Activated CD8-positive, alpha-beta T cell treated with anti-CD3 and anti-CD28 coated beads, Interleukin-2, amount 10 ng/mL, durations not matched to agents 7 days and 5 days (primary cell): ENCODE measurements around the gene CBFA2T3. TPM values are rescaled to one million over a fixed set of nuclear protein-coding genes. Genes with fewer than 3 reads are reported as not detected.

Source experiments
- ATAC-seq: fragments of 150-1000 bp; cut with Tn5 transposase; one replicate; pipeline ENCODE4 v1.10.0; 2021; ENCODE audit warnings: moderate library complexity
- CTCF ChIA-PET: fragments of 350-600 bp; sonication (Branson Sonifier 250); formaldehyde crosslinking; loops from one replicate; lab custom pipeline; 2021; ENCODE audit warnings: antibody characterized with exemption; lab: Charles Lee
- POLR2A ChIA-PET: fragments of 350-600 bp; sonication (Branson Sonifier 250); formaldehyde crosslinking; loops from one replicate; lab custom pipeline; 2021; ENCODE audit warnings: antibody characterized with exemption; lab: Charles Lee
- DNase-seq: peaks from one replicate; pipeline ENCODE4 v3.0.0-alpha.2; 2020
- H3K27ac Mint-ChIP-seq: one replicate; pipeline ENCODE4 v1.8.0; 2021; ENCODE audit warnings: mild to moderate bottlenecking, mixed read lengths
- H3K27me3 Mint-ChIP-seq: one replicate; pipeline ENCODE4 v1.8.0; 2021; ENCODE audit warnings: low read depth, mixed read lengths
- H3K36me3 Mint-ChIP-seq: one replicate; pipeline ENCODE4 v1.8.0; 2021; ENCODE audit warnings: low read depth, mixed read lengths
- H3K4me1 Mint-ChIP-seq: one replicate; pipeline ENCODE4 v1.8.0; 2021; ENCODE audit warnings: low read depth, mixed read lengths
- H3K4me3 Mint-ChIP-seq: one replicate; pipeline ENCODE4 v1.8.0; 2021; ENCODE audit warnings: mild to moderate bottlenecking, mixed read lengths
- H3K9me3 Mint-ChIP-seq: one replicate; pipeline ENCODE4 v1.8.0; 2022; ENCODE audit warnings: mixed read lengths; ENCODE audit not compliant: insufficient read depth
- total RNA-seq, 2 experiments: library from RNA; stranded (reverse); gene quantifications; one replicate each; pipeline ENCODE4 v1.2.3, GENCODE V29; 2021

Gene CBFA2T3
- total RNA-seq, 2 experiments from 2014 or later, result not detected

- no peak overlapping the region for H3K27ac Mint-ChIP-seq
- H3K4me3 Mint-ChIP-seq, result no peak overlapping the region
- no peak for DNase-seq
- H3K36me3 Mint-ChIP-seq, result no peaks in the 10 kb centered on the region
- ChIA-PET POLR2A (interaction anchor here (1.1 kb wide), 1 partner anchor 11 kb away, joined by 3 read pairs; no protein-coding TSS in a partner anchor), CTCF (no interaction called here)
- no peak for ATAC-seq
- no peaks in the 10 kb centered on the region for H3K9me3 Mint-ChIP-seq
- peaks cover 13% of the 10 kb centered on the region for H3K4me1 Mint-ChIP-seq
- H3K27me3 Mint-ChIP-seq, result peaks cover 6% of the 10 kb centered on the region
Observed at GRCh38 chr16:88968589-88969280, 8.3 kb downstream of the CBFA2T3 start.

- Mint-ChIP-seq H3K4me1 (peaks cover 13% of the 10 kb centered on the region), H3K27ac (no peak overlapping the region), H3K36me3 (no peaks in the 10 kb centered on the region), H3K9me3 (no peaks in the 10 kb centered on the region), H3K27me3 (peaks cover 8% of the 10 kb centered on the region), H3K4me3 (no peak overlapping the region)
- DNase-seq (peak; percentile 37), ATAC-seq (peak; percentile 45)
- ChIA-PET CTCF (no interaction called here), POLR2A (interaction anchor here (1.1 kb wide), 1 partner anchor 11 kb away, joined by 3 read pairs; no protein-coding TSS in a partner anchor)
Observed at GRCh38 chr16:88967830-88968588, 9.0 kb downstream of the CBFA2T3 start.

GRCh38 chr16:88966986-88967829 is 9.8 kb downstream of the CBFA2T3 start:
- CTCF ChIA-PET, result no interaction called here
- H3K36me3 Mint-ChIP-seq, result no peaks in the 10 kb centered on the region
- H3K27me3 Mint-ChIP-seq, result peaks cover 8% of the 10 kb centered on the region
- peaks cover 21% of the 10 kb centered on the region for H3K4me1 Mint-ChIP-seq
- ATAC-seq (no peak), DNase-seq (no peak)
- no peak overlapping the region for H3K4me3 Mint-ChIP-seq
- no peak overlapping the region for H3K27ac Mint-ChIP-seq
- POLR2A ChIA-PET, result no interaction called here
- no peaks in the 10 kb centered on the region for H3K9me3 Mint-ChIP-seq

GRCh38 chr16:88965826-88966480 is 11.1 kb downstream of the CBFA2T3 start:
- H3K9me3 Mint-ChIP-seq, result no peaks in the 10 kb centered on the region
- ChIA-PET POLR2A (no interaction called here), CTCF (no interaction called here)
- H3K36me3 Mint-ChIP-seq, result no peaks in the 10 kb centered on the region
- no peak overlapping the region for H3K4me3 Mint-ChIP-seq
- ATAC-seq (no peak), DNase-seq (no peak)
- H3K27ac Mint-ChIP-seq, result no peak overlapping the region
- H3K4me1 Mint-ChIP-seq, result peaks cover 21% of the 10 kb centered on the region
- H3K27me3 Mint-ChIP-seq, result peaks cover 8% of the 10 kb centered on the region

- Mint-ChIP-seq H3K9me3 (no peaks in the 10 kb centered on the region), H3K4me3 (no peak overlapping the region), H3K4me1 (peaks cover 21% of the 10 kb centered on the region), H3K36me3 (no peaks in the 10 kb centered on the region), H3K27ac (peak overlapping the region; percentile 30), H3K27me3 (peaks cover 8% of the 10 kb centered on the region)
- ChIA-PET CTCF (no interaction called here), POLR2A (no interaction called here)
- DNase-seq (no peak), ATAC-seq (no peak)
Observed at GRCh38 chr16:88965411-88965810, 11.6 kb downstream of the CBFA2T3 start.

- DNase-seq (no peak), ATAC-seq (no peak)
- Mint-ChIP-seq H3K27ac (no peak overlapping the region), H3K36me3 (no peaks in the 10 kb centered on the region), H3K27me3 (peaks cover 11% of the 10 kb centered on the region), H3K4me1 (peaks cover 21% of the 10 kb centered on the region), H3K4me3 (no peak overlapping the region), H3K9me3 (no peaks in the 10 kb centered on the region)
- ChIA-PET CTCF (no interaction called here), POLR2A (no interaction called here)
Observed at GRCh38 chr16:88964636-88965035, 12.4 kb downstream of the CBFA2T3 start.

- POLR2A ChIA-PET, result no interaction called here
- ATAC-seq, result no peak
- Mint-ChIP-seq H3K4me3 (no peak overlapping the region), H3K36me3 (no peaks in the 10 kb centered on the region), H3K27ac (no peak overlapping the region), H3K4me1 (peaks cover 21% of the 10 kb centered on the region), H3K27me3 (peaks cover 16% of the 10 kb centered on the region), H3K9me3 (no peaks in the 10 kb centered on the region)
- DNase-seq, result no peak
- CTCF ChIA-PET, result no interaction called here
Observed at GRCh38 chr16:88963583-88963982, 13.4 kb downstream of the CBFA2T3 start.

GRCh38 chr16:88962478-88963152 is 14.4 kb downstream of the CBFA2T3 start:
- POLR2A ChIA-PET, result no interaction called here
- H3K27ac Mint-ChIP-seq, result no peak overlapping the region
- ATAC-seq (no peak), DNase-seq (no peak)
- H3K9me3 Mint-ChIP-seq, result no peaks in the 10 kb centered on the region
- peaks cover 19% of the 10 kb centered on the region for H3K27me3 Mint-ChIP-seq
- no peaks in the 10 kb centered on the region for H3K36me3 Mint-ChIP-seq
- no peak overlapping the region for H3K4me3 Mint-ChIP-seq
- peaks cover 23% of the 10 kb centered on the region for H3K4me1 Mint-ChIP-seq
- CTCF ChIA-PET, result no interaction called here

- Mint-ChIP-seq H3K36me3 (no peaks in the 10 kb centered on the region), H3K9me3 (no peaks in the 10 kb centered on the region), H3K27me3 (peaks cover 26% of the 10 kb centered on the region), H3K4me1 (peaks cover 31% of the 10 kb centered on the region), H3K4me3 (no peak overlapping the region), H3K27ac (no peak overlapping the region)
- CTCF ChIA-PET, result no interaction called here
- ATAC-seq (no peak), DNase-seq (no peak)
- POLR2A ChIA-PET, result no interaction called here
Observed at GRCh38 chr16:88961011-88961410, 16.0 kb downstream of the CBFA2T3 start.

- Mint-ChIP-seq H3K4me1 (peaks cover 31% of the 10 kb centered on the region), H3K9me3 (no peaks in the 10 kb centered on the region), H3K27ac (no peak overlapping the region), H3K27me3 (peaks cover 26% of the 10 kb centered on the region), H3K4me3 (no peak overlapping the region), H3K36me3 (no peaks in the 10 kb centered on the region)
- no peak for DNase-seq
- no peak for ATAC-seq
- ChIA-PET POLR2A (no interaction called here), CTCF (no interaction called here)
Observed at GRCh38 chr16:88960516-88960915, 16.5 kb downstream of the CBFA2T3 start.

GRCh38 chr16:88959022-88959421 is 18.0 kb downstream of the CBFA2T3 start:
- Mint-ChIP-seq H3K4me1 (peaks cover 30% of the 10 kb centered on the region), H3K36me3 (no peaks in the 10 kb centered on the region), H3K9me3 (no peaks in the 10 kb centered on the region), H3K27me3 (peaks cover 22% of the 10 kb centered on the region), H3K4me3 (no peak overlapping the region), H3K27ac (no peak overlapping the region)
- CTCF ChIA-PET, result no interaction called here
- POLR2A ChIA-PET, result no interaction called here
- DNase-seq (no peak), ATAC-seq (no peak)
